Measurements from ENCODE around the gene GLTP. TPM values are rescaled to one million over a fixed set of nuclear protein-coding genes. Genes with fewer than 3 reads are reported as not detected.
"Not testable (repeated sequence)": the region's sequence is repeated elsewhere in the genome, so short reads cannot be mapped to it uniquely, and the experiment has no call there.

Gene GLTP
- polyA plus RNA-seq, 4 donors = 23.9 to 43.6 (median 35.6) TPM

DNA sequence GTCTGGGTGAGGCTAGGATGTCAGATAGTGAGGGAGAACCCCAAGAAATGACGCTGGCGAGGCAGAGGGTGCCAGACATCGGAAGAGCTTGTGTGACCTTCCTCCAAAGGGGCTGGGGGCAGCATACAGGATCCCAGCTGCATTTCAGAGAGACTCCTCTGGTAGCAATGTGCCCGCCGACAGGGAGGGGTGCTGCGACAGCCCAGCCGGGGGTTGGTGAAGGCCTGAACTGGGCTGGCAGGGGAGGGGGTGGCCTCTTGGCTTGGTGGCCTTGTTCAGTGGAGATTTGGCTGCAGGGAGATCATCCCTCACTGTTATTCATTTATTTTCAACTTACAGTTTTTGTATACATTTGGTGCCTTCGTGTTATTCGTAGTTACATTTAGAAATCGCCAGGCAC is 25.0 kb upstream of the GLTP start:
- no peak for DNase-seq (ENCODE audit: low read depth in 4 of 4, low spot score in 3 of 4)

GRCh38 chr12:109902891-109903418 is 22.6 kb upstream of the GLTP start:
- DNase-seq (ENCODE audit: low read depth in 4 of 4, low spot score in 3 of 4) = no peak

- DNase-seq (ENCODE audit: low read depth in 4 of 4, low spot score in 3 of 4) = no peak
Observed at GRCh38 chr12:109900752-109901580, 20.6 kb upstream of the GLTP start.

GRCh38 chr12:109899783-109900751 is 19.7 kb upstream of the GLTP start, which contains the start of gene TCHP:
TSS of gene TCHP (plus strand) at chr12:109900274. CDS start at chr12:109903027, 2,753 bp downstream.
- DNase-seq (ENCODE audit: low read depth in 4 of 4, low spot score in 3 of 4) = peak; percentile 71 to 82 (median 78)

DNA sequence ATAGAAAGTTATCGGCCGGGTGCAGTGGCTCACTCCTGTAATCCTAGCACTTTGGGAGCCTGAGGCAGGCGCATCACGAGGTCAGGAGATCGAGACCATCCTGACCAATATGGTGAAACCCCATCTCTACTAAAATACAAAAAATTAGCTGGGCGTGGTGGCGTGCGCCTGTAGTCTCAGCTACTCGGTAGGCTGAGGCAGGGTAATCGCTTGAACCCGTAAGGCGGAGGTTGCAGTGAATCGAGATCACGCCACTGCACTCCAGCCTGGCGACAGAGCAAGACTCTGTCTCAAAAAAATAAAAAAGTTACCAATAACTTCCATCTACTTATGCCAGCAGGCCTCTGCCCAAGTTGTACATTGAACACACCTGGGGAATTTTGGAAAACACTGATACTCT is 19.0 kb upstream of the GLTP start:
- not testable (repeated sequence) for DNase-seq (ENCODE audit: low read depth in 4 of 4, low spot score in 3 of 4)

DNA sequence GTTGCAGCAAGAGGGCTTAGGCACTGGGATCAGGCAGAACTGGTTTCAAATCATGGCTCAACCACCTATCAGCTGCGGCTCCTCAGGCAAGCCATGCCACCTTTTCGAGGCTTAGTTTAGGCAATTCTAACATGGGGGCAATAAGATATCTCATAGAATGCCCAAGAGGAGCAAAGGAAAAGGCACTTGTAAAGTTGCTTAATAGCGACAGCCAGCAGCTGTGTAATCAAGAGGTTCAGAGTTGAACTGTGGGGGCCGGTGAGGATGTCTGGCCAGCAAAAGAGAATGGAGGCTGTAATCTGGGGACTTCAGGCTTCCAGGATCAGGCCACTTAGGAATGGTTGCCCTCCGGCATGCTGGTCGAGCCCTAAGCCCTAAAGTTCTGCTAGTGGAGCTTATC is 16.7 kb upstream of the GLTP start:
- DNase-seq (ENCODE audit: low read depth in 4 of 4, low spot score in 3 of 4) = no peak

GRCh38 chr12:109896188-109896587 is 15.8 kb upstream of the GLTP start:
- DNase-seq (ENCODE audit: low read depth in 4 of 4, low spot score in 3 of 4) = no peak

- no peak for DNase-seq (ENCODE audit: low read depth in 4 of 4, low spot score in 3 of 4)
Observed at GRCh38 chr12:109894939-109895338, 14.6 kb upstream of the GLTP start.

DNA sequence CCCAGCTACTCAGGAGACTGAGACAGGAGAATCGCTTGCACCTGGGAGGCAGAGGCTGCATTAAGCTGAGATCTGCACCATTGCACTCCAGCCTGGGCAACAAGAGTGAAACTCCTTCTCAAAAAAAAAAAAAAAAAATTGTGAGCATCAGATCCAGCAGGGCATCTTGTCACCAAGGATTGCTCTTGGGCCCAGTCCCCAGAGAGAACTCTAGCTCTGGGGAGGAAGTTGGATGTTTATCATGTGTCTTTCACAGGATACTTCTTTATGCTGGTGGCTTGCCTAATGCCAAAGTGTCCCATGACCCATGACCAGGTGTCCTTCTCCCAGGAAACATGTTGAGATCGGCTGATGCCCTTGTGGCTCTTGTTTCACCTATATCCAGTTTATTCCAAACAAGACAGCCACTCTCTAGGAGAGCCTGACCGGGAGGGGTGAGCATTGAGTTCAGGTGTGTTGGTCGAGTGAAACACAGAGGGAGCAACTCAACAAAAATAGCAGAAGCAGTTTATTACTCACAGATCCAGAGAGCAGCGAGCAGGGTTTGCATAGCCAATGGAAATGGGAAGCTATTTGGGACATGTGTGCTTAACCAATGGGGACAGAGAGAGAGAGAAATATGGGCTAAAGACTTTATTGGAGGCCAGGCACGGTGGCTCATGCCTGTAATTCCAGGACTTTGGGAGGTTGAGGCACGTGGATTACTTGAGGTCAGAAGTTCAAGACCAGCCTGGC is 13.1 kb upstream of the GLTP start:
- DNase-seq (ENCODE audit: low read depth in 4 of 4, low spot score in 3 of 4) = no peak

- DNase-seq (ENCODE audit: low read depth in 4 of 4, low spot score in 3 of 4) = no peak
Observed at GRCh38 chr12:109892748-109893147, 12.4 kb upstream of the GLTP start.

- no peak for DNase-seq (ENCODE audit: low read depth in 4 of 4, low spot score in 3 of 4)
Observed at GRCh38 chr12:109892165-109892715, 11.9 kb upstream of the GLTP start.

- not testable (repeated sequence) for DNase-seq (ENCODE audit: low read depth in 4 of 4, low spot score in 3 of 4)
Observed at GRCh38 chr12:109891731-109892130, 11.4 kb upstream of the GLTP start.

- DNase-seq (ENCODE audit: low read depth in 4 of 4, low spot score in 3 of 4) = no peak
Observed at GRCh38 chr12:109890620-109891170, 10.4 kb upstream of the GLTP start.

GRCh38 chr12:109888179-109889020 is 8.1 kb upstream of the GLTP start:
- no peak for DNase-seq (ENCODE audit: low read depth in 4 of 4, low spot score in 3 of 4)

DNA sequence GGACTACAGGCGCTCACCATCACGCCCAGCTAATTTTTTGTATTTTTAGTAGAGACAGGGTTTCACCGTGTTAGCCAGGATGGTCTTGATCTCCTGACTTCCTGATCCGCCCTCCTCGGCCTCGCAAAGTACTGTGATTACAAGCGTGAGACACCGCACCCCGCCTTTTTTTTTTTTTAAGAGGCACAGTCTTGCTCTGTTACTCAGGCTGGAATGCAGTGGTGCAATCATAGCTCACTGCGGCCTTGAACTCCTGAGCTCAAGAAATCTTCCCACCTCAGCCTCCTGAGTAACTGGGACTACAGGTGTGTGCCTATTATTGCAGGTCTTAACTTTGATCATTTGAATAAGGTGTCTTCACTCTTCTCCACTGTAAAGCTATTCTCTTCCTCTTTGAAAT is 5.3 kb upstream of the GLTP start:
- DNase-seq (ENCODE audit: low read depth in 4 of 4, low spot score in 3 of 4) = no peak

DNA sequence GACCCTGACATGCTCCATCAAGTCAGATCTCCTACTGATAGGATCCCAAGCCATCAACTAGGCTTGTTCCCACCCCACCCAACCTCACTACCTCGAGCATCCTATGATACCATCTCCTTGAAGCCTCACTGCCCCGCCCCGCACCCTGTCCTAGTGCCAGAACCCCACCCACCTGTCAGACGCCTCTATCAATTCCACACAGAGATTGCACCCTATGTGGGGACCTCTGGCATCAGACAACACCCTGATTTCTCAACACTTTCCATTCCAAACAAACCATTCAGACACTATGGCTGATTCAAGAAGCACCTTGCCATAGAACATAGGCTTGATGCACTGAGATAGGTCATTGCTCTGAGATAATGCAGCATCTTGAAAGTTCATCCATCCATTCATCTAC is 3.1 kb upstream of the GLTP start:
- no peak for DNase-seq (ENCODE audit: low read depth in 4 of 4, low spot score in 3 of 4)

GRCh38 chr12:109881752-109882151 is 1.4 kb upstream of the GLTP start:
- no peak for DNase-seq (ENCODE audit: low read depth in 4 of 4, low spot score in 3 of 4)

- DNase-seq (ENCODE audit: low read depth in 4 of 4, low spot score in 3 of 4) = no peak
Observed at GRCh38 chr12:109880938-109881337, 597 bp upstream of the GLTP start.
